IMR-90 (cell line): ENCODE data around the gene ZNF512. TPM values are rescaled to one million over a fixed set of nuclear protein-coding genes. Genes with fewer than 3 reads are reported as not detected.

Source experiments
- ATAC-seq: fragments of 200-7000 bp; cut with Tn5 transposase; 2 replicates; pipeline ENCODE4 v1.9.1; 2020; ENCODE audit warnings: low read depth, mild to moderate bottlenecking, moderate library complexity
- BruUV-seq: library from RNA; stranded (reverse); fragments of 400-500 nt; replicated peaks from 2 replicates; lab custom pipeline; 2021; lab: Mats Ljungman, UMichigan
- CTCF ChIA-PET: fragments of 300-600 bp; formaldehyde crosslinking; extraction: SDS; loops from one replicate; lab custom pipeline; 2021; ENCODE audit warnings: antibody characterized with exemption; lab: Yijun Ruan, JAX
- POLR2A ChIA-PET: fragments of 300-600 bp; sonication (Branson Sonifier 250); formaldehyde crosslinking; loops from one replicate; lab custom pipeline; 2022; ENCODE audit warnings: antibody characterized with exemption; ENCODE audit not compliant: unreplicated experiment; lab: Charles Lee
- DNase-seq: peaks from one replicate; pipeline ENCODE4 v3.0.0; 2013
- H2AFZ ChIP-seq: replicated peaks from 2 replicates; pipeline ENCODE3; 2013; ENCODE audit warnings: low read length, mild to moderate bottlenecking; ENCODE audit not compliant: poor library complexity
- H2AK5ac ChIP-seq: 2 replicates; pipeline ENCODE4 v1.6.1; 2013; ENCODE audit warnings: low read depth, low read length, inconsistent platforms
- H2AK9ac ChIP-seq: replicated peaks from 2 replicates; pipeline ENCODE3; 2013; ENCODE audit warnings: mild to moderate bottlenecking, low read depth, low read length, moderate library complexity; ENCODE audit not compliant: poor library complexity
- H2BK120ac ChIP-seq: 2 replicates; pipeline ENCODE4 v1.6.1; 2013; ENCODE audit warnings: low read depth, low read length, inconsistent platforms
- H2BK15ac ChIP-seq: 3 replicates; pipeline ENCODE4 v1.6.1; 2013; ENCODE audit warnings: low read depth, low read length, inconsistent platforms
- H2BK20ac ChIP-seq: 2 replicates; pipeline ENCODE4 v1.6.1; 2013; ENCODE audit warnings: low read depth, mild to moderate bottlenecking, inconsistent platforms, low read length, moderate library complexity
- H2BK5ac ChIP-seq: 2 replicates; pipeline ENCODE4 v1.6.1; 2013; ENCODE audit warnings: mild to moderate bottlenecking, low read depth, low read length, inconsistent platforms; ENCODE audit not compliant: poor library complexity, severe bottlenecking
- H3K14ac ChIP-seq: replicated peaks from 2 replicates; pipeline ENCODE4 v1.6.1; 2013; ENCODE audit warnings: low read depth, low read length, inconsistent platforms
- H3K18ac ChIP-seq: 2 replicates; pipeline ENCODE4 v1.6.1; 2013; ENCODE audit warnings: low read depth, low read length, control low read depth
- H3K23ac ChIP-seq: 2 replicates; pipeline ENCODE4 v1.6.1; 2013; ENCODE audit warnings: low read depth, low read length, inconsistent platforms
- H3K27ac ChIP-seq: 2 replicates; pipeline ENCODE4 v1.5.1; 2013; ENCODE audit warnings: mild to moderate bottlenecking, control low read depth, low read length; ENCODE audit not compliant: insufficient read depth
- H3K27me3 ChIP-seq: 2 replicates; pipeline ENCODE4 v1.6.1; 2013; ENCODE audit warnings: low read length; ENCODE audit not compliant: control insufficient read depth, insufficient read depth
- H3K36me3 ChIP-seq: 2 replicates; pipeline ENCODE4 v1.6.1; 2013; ENCODE audit warnings: low read length, mixed read lengths; ENCODE audit not compliant: control insufficient read depth, insufficient read depth
- H3K4ac ChIP-seq: 2 replicates; pipeline ENCODE4 v1.6.1; 2013; ENCODE audit warnings: low read depth, low read length, inconsistent platforms
- H3K4me1 ChIP-seq: 2 replicates; pipeline ENCODE4 v1.6.1; 2013; ENCODE audit warnings: low read length, mixed read lengths; ENCODE audit not compliant: control insufficient read depth, insufficient read depth
- H3K4me2 ChIP-seq: 2 replicates; pipeline ENCODE4 v1.6.1; 2013; ENCODE audit warnings: low read depth, mild to moderate bottlenecking, control low read depth, low read length, moderate library complexity
- H3K4me3 ChIP-seq: 2 replicates; pipeline ENCODE4 v1.5.1; 2013; ENCODE audit warnings: low read depth, mild to moderate bottlenecking, control low read depth, low read length, moderate library complexity; ENCODE audit not compliant: insufficient read depth
- H3K56ac ChIP-seq: 2 replicates; pipeline ENCODE4 v1.6.1; 2013; ENCODE audit warnings: low read length, inconsistent platforms; ENCODE audit not compliant: insufficient read depth; ENCODE audit errors: extremely low read depth
- H3K79me1 ChIP-seq, 2 experiments: 2 replicates each; pipeline ENCODE4 v1.6.1; 2013; ENCODE audit warnings: low read length in 2 of 2, inconsistent platforms in 1 of 2, low read depth in 1 of 2
- H3K9ac ChIP-seq: 2 replicates; pipeline ENCODE4 v1.6.1; 2013; ENCODE audit warnings: low read depth, low read length, control low read depth
- H3K9me1 ChIP-seq: 2 replicates; pipeline ENCODE4 v1.6.1; 2013; ENCODE audit warnings: low read length, inconsistent platforms; ENCODE audit not compliant: insufficient read depth
- H3K9me3 ChIP-seq: 2 replicates; pipeline ENCODE4 v1.6.1; 2013; ENCODE audit warnings: low read length; ENCODE audit not compliant: control insufficient read depth, insufficient read depth
- H4K20me1 ChIP-seq: 2 replicates; pipeline ENCODE4 v1.6.1; 2013; ENCODE audit warnings: low read length, inconsistent platforms; ENCODE audit not compliant: insufficient read depth
- H4K5ac ChIP-seq: 2 replicates; pipeline ENCODE4 v1.6.1; 2013; ENCODE audit warnings: mild to moderate bottlenecking, low read depth, low read length, control low read depth
- H4K8ac ChIP-seq, 2 experiments: 2 replicates each; pipeline ENCODE4 v1.6.1; 2013; ENCODE audit warnings: low read depth in 2 of 2, low read length in 2 of 2, control low read depth in 1 of 2, inconsistent platforms in 1 of 2
- H4K91ac ChIP-seq: 2 replicates; pipeline ENCODE4 v1.6.1; 2013; ENCODE audit warnings: low read depth, low read length, inconsistent platforms; ENCODE audit not compliant: insufficient read depth
- CEBPB ChIP-seq: IDR thresholded peaks from 2 replicates; pipeline ENCODE4 v1.6.1; 2012; ENCODE audit warnings: low read depth, low read length, improper control_type of control experiment
- MAFK ChIP-seq: IDR thresholded peaks from 2 replicates; pipeline ENCODE4 v1.6.1; 2012; ENCODE audit warnings: low read depth, low read length, improper control_type of control experiment
- WGBS, 2 experiments: methylation state at CpG; one replicate each; pipeline versions ENCODE4 v1.1.5 to v1.1.7; 2013; ENCODE audit warnings: missing lambda C conversion rate in 2 of 2; ENCODE audit not compliant: insufficient read length in 1 of 2; ENCODE audit errors: extremely low coverage in 2 of 2; 5-methylcytosine and 5-hydroxymethylcytosine counted together
- dilution Hi-C: fragments of 300-500 bp; cut with HindIII; formaldehyde crosslinking; loops from one replicate; pipeline ENCODE4 v1.14.3; 2018; ENCODE audit warnings: low sequenced_read_pairs; ENCODE audit not compliant: unreplicated experiment
- in situ Hi-C: fragments of 300-500 bp; cut with MboI; formaldehyde crosslinking; loops from 3 replicates; pipeline ENCODE4 v1.14.3; 2019; ENCODE audit warnings: low sequenced_read_pairs, inconsistent platforms, mixed read lengths
- intact Hi-C: fragments of 100-400 bp; cut with micrococcal nuclease; formaldehyde crosslinking; loops from 2 replicates; pipeline ENCODE4 v1.10.0; 2022
- polyA plus RNA-seq, 3 experiments: library from polyadenylated mRNA; depleted of rRNA; stranded (reverse); fragments of >200 nt; gene quantifications; 2 replicates each; pipeline ENCODE4 v1.2.3, GENCODE V29; 2012; ENCODE audit warnings: low replicate concordance in 1 of 3
- total RNA-seq: library from RNA; depleted of rRNA; stranded (reverse); fragments of >200 nt; gene quantifications from 2 replicates; pipeline ENCODE4 v1.2.3, GENCODE V29; 2012

Gene ZNF512
- total and polyA plus RNA-seq, 2 of the 4 experiments (the other 2 are of a cell fraction): 25.8 to 56.5 TPM

GRCh38 chr2:27591745-27592144 lies 8.9 kb downstream of the ZNF512 start:
- peak; percentile 66 for ATAC-seq
- intact Hi-C loops: no loop called here

More at GRCh38 chr2:27591745-27592144, 8.9 kb downstream of the ZNF512 start:
- no peaks in the 10 kb centered on the region; the same call in none of the 2 replicates for H3K9me1 ChIP-seq
- H4K8ac ChIP-seq: peak overlapping the region in 1 of 2 experiments; percentile 55; a peak in 1 of 4 replicates
- H2AK9ac ChIP-seq: no peak overlapping the region
- H3K23ac ChIP-seq: no peak overlapping the region
- peak overlapping the region; percentile 19; the same call in 1 of the 2 replicates for H3K4ac ChIP-seq
- peak overlapping the region; percentile 26; the same call in 1 of the 2 replicates for H3K4me2 ChIP-seq
- H2AK5ac ChIP-seq: no peak overlapping the region
- H3K4me1 ChIP-seq: peaks cover 5% of the 10 kb centered on the region
- ChIA-PET CTCF (no interaction called here), POLR2A (interaction anchor here (0.7 kb wide), 1 partner anchor 142 kb away, joined by 3 read pairs; no protein-coding TSS in a partner anchor)
- peak overlapping the region; percentile 64; the same call in 1 of the 2 replicates for H3K27ac ChIP-seq
- no peak overlapping the region for H2AFZ ChIP-seq
- dilution Hi-C loops: no loop called here
- H4K20me1 ChIP-seq: peaks cover 41% of the 10 kb centered on the region
- no peak for TF ChIP-seq MAFK
- peak; percentile 68 for TF ChIP-seq CEBPB
- no peak overlapping the region for H4K91ac ChIP-seq
- BruUV-seq: no TSS peak
- peak; percentile 43 for DNase-seq
- WGBS, 2 experiments: no CpG with 5 or more reads among the region's 3 CpGs
- H3K9me3 ChIP-seq: peaks cover 9% of the 10 kb centered on the region
- H3K36me3 ChIP-seq: no peaks in the 10 kb centered on the region; the same call in 1 of the 2 replicates
- no peak overlapping the region for H3K4me3 ChIP-seq
- peak overlapping the region; percentile 34 for H2BK5ac ChIP-seq
- no peaks in the 10 kb centered on the region for H3K27me3 ChIP-seq
- H4K5ac ChIP-seq: no peak overlapping the region
- H3K18ac ChIP-seq: no peak overlapping the region
- H3K9ac ChIP-seq: no peak overlapping the region
- in situ Hi-C loops: no loop called here
- H2BK120ac ChIP-seq: no peak overlapping the region
- no peak overlapping the region; the same call in 2 of the 3 replicates for H2BK15ac ChIP-seq
- H3K14ac ChIP-seq: no peak overlapping the region
- peaks cover 7 to 40% of the 10 kb centered on the region in 2 experiments; a peak in 3 of 4 replicates for H3K79me1 ChIP-seq
- H2BK20ac ChIP-seq: no peak overlapping the region
- no peak overlapping the region for H3K56ac ChIP-seq
